Measurements from ENCODE around the gene TMPRSS13.

- no peak for TF ChIP-seq POLR2AphosphoS5 (IDR thresholded peaks at IDR 0.05)
- no peak for TF ChIP-seq CTCF (IDR thresholded peaks at IDR 0.05)
Measured at GRCh38 chr11:117898059-117898458, 31.1 kb downstream of the TMPRSS13 start.
